ENCODE results near the gene CMC1.
"Not testable (repeated sequence)": the region's sequence is repeated elsewhere in the genome, so short reads cannot be mapped to it uniquely, and the experiment has no call there.

Gene CMC1

DNA sequence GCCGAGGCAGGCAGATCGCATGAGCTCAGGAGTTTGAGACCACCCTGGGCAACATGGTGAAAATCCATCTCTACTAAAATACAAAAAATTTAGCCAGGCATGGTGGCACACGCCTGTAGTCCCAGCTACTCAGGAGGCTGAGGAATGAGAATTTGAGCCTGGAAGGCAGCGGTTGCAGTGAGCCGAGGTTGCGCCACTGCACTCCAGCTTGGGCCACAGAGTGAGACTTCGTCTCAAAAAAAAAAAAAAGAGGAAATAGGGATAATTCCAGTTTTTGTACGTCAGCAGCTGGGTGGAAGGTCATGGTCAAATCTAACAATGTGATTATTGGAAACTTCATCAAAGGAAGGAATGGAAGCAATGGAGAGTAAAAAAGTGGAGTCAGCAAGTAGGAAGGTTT is 3.1 kb downstream of the CMC1 start:
- no peak for DNase-seq (ENCODE audit: low read depth)

DNA sequence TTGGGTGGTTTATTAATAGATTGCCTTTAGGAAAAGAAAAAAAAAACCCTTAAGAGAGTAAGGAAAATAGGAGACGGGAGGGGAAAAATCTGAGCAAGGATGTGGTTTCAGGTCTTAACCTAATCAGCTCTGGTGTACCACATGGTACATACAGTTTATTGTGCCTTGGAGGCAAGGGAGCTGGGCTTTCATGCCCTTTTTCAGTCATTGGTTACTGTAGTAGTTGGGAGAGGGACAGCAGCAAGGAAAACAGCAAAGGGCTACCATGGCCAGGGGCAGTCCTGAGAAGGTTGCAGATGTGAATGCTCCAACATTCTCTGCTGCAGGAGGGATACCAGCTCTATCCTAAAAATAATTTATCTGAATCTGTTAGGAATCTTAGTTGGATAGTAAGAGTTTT is 5.9 kb downstream of the CMC1 start:
- DNase-seq (ENCODE audit: low read depth), result no peak

DNA sequence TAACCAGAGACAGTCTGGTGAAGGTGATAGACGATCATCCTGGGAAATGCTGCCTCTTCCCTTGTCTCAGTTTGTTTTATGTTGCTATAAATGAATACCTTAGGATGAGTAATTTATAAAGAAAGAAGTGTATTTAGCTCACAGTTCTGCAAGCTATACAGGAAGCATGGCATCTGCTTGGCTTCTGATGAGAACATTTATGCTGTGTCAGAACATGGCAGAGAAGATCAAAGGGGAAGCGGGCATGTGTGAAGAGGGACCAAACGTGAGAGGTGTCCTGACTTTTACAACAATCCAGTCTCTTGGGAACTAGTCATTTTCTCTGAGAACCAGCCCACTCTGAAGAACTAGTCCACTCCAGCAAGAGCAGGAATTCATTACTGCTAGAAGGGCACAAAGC is 9.6 kb downstream of the CMC1 start:
- DNase-seq (ENCODE audit: low read depth), result no peak

DNA sequence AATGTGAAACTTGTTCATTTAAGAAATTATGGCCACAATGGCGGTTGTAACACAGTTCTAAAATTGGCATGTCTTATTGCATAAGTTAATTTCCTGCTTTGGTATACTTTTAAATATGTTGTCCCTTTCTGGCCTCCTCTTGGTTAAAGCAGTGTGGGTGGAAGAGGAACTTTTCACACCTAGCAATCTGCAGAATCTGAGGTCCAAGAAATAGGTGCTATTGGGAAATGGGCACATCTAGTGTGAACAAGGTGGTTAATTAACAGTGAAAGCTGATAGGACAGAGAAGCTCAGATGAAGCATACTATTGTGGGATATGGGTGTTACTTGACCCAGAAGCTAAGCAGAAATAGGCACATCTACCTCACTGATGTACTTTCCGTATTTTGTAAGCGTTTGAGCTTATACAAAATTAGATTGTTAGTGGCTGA is 10.6 kb downstream of the CMC1 start:
- no peak for DNase-seq (ENCODE audit: low read depth)

DNA sequence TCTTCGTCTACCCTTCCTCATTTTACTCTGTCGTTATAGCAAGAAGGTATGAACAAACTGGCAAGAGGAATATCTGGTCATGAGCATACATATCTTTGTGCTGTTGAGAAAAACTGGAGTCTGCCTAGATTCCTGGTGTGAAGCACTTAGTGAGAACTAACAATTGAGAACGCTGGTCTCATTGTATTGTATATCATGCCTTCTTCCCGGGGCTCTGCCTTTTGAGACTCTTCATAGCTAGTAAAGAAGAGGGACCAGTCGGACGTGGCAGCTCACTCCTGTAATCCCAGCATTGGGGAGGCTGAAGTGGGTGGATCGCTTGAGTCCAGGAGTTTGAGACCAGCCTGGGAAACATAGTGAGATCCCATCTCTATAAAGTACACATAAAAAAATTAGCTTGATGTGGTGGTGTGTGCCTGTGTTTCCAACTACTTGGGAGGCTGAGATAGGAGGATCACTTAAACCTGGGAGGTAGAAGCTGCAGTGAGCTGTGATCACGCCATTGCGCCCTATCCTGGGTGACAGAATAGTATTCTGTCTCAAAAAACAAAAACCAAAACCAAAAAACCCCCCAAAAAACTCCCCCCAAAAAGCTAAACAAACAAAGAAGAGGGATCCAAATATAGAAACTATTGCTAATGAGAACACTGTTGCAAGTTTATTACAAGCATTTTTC is 11.8 kb downstream of the CMC1 start:
- DNase-seq (ENCODE audit: low read depth), result no peak

DNA sequence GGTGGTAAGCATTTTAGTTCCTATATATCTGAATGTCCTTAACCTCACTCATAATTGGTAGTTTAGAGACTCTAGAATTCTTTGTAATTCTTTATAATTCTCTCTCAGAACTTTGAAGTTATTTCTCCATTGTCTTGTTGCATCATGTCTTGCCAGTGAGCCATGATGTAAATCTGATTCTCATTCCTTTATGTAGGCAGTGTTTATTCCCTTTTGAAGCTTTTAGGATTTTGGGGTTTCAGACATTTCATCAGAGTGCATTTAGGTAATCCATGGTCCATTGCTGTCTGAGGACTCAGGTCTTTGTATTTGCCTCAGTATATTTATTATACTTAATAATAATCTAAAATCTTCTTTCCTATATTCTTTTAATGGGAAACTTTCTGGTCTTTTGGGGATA is 20.6 kb downstream of the CMC1 start:
- DNase-seq (ENCODE audit: low read depth), result no peak

DNA sequence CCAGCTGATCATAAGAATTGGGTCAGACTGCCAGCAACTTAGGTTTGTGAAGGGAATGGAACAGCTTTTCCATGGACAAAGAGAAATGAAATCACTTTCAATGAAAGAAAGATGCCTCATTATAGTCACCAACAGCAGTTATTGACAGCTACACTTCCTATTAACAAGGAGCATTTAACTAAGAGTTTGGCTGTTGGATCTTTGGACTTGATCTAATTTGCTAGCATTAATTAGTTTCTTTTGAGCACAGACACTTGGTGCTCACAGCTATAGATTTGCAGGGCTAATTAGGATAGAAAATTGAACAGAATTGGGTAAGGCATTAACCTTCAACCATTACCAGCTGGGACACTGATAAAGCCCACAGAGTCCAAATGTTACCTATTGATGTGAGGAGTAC is 24.2 kb downstream of the CMC1 start:
- no peak for DNase-seq (ENCODE audit: low read depth)

DNA sequence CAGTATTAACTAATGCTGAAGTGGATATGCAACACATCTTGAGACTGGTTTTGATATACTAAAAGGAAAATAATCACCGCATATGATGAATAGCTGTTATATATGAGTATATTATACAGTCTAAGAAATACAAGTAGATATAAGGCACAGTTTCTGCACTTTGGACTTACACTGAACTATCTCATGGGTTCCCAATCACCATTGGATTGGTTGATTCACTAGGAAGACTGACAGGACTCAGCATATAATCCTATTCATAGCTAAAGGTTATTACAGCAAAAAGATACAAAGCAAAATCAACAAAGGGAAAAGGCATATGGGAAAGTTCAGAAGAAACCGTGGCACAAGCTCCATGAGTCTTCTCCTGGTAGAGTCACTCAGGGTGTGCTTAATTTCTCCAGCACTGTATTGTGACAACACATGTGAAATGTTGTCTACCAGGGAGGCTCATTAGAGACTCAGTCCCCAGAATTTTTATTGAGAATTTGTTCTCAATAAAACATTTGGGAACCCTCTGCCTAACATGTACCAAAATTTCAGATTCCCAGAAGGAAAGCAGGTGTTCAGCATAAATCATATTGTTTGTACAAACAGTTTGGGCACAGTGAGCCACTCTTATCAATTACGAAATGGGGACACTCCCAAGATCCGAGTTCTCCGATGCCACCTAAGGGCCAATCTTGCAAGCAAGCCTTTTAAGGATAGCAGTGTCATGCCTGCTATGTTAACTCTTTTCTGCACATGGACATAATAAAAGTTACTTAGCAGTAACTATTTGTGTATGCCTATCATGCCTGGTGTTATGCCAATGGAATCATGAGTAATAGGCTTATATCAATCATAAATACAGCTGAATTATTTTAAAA is 26.8 kb downstream of the CMC1 start:
- no peak for DNase-seq (ENCODE audit: low read depth)

DNA sequence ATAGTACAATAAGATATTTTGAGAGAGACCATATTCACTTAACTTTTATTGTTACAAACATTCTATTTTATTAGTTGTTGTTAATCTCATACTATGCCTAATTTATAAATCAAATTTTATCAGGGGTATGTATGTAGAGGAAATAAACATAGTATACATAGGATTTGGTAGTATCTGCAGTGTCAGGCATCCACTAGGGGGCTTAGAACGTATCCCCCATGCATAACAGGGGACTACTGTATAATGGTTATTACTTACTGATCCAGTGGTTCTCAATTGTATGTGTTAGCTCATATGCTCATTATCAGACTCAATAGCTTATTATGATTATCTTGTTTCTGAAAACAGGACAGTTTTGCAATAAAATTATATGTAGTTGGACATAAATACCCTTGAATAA is 27.6 kb downstream of the CMC1 start:
- no peak for DNase-seq (ENCODE audit: low read depth)

DNA sequence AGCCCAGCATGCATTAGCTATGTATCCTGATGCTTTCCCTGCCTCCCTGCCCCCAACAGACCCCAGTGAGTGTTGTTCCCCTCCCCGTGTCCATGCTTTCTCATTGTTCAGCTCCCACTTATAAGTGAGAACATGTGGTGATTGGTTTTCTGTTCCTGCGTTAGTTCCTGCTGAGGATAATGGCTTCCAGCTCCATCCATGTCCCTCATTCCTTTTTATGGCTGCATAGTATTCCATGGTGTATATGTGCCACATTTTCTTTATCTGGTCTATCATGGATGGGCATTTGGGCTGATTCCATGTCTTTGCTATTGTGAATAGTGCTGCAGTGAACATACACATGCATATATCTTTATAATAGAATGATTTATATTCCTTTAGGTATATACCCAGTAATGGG is 28.5 kb downstream of the CMC1 start:
- DNase-seq (ENCODE audit: low read depth), result not testable (repeated sequence)

DNA sequence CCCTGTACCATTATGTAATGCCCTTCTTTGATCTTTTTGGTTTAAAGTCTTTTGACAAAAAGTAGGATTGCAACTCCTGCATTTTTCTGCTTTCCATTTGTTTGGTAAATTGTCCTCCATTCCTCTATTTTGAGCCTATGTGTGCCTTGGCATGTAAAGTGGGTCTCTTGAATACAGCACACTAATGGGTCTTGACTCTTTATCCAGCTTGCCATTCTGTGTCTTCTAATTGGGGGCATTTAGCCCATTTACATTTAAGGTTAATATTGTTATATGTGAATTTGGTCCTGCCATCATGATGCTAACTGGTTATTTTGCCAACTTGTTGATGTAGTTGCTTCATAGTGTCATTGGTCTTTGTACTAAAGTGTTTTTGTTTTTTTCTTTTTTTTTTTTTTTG is 32.4 kb downstream of the CMC1 start:
- DNase-seq (ENCODE audit: low read depth), result no peak

DNA sequence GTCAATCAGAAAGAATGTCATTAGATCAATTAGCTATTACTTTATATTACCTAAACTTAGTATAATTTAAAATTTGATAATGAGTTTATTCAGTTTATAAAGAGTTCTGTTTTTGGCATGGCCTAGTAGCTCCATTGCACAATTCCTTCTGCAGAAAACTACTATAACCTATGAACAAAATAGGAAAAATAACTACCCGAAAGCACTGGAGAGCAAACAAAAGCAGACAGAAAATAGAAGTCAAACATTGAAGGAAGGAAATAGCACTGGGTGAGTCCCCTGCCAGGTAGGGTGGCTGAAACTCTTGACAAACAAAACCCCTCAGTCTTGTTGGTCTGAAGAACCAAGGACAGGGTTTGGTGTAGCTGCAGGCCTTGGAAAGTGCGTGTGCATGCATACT is 37.5 kb downstream of the CMC1 start:
- DNase-seq (ENCODE audit: low read depth), result no peak

DNA sequence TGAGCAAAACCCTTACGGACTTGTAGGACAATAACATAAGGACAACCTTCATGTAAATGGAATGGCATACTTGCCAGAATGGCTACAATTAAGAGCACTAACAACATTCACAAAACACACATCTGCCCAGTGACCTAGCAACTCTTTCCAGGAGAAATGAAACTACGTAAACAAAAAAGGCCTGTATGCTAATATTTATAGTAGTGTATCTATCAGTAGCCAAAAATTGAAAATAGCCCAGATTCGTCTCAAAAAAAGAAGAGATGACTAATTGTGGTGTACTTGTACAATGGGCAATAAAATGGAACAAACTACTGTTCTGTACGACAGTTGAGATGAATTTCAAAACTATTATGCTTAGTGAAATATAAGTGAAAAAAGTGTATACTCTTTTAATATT is 38.4 kb downstream of the CMC1 start:
- no peak for DNase-seq (ENCODE audit: low read depth)

DNA sequence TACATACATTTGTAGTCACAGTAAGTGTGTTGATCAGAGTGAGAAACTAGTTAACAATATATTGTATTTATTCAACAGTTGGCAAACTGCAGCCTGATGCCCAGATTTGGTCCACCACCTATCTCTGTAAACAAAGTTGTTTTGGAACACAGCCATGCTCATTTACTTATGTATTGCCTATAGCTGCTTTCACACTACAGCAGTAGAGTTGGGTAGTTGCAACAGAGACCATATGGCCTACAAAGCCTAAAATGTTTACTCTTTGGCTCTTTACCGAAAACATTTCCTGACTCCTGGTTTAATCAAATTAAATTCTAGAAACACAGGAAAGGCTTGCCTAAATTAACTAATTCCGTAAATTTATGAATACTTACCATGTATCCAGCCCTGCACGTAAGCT is 39.4 kb downstream of the CMC1 start:
- DNase-seq (ENCODE audit: low read depth), result no peak

DNA sequence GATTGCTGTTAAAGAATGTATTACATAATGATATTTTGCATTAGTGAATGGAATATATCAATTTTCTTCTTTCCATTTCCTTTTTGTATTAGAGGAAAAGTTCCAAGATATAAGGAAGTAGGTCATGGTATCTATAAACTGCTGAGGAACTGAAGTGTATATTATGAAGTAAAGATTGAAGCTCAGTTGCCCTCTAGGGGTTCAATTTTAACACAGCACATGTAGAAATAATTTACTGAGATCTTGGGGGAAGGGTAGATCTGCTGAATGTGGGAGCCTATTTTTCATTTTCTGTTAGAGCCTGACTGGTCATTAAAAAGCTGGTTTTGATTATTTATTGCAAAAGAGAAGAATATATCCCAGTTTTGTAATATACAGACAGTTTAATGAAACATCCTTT is 45.2 kb downstream of the CMC1 start:
- no peak for DNase-seq (ENCODE audit: low read depth)

DNA sequence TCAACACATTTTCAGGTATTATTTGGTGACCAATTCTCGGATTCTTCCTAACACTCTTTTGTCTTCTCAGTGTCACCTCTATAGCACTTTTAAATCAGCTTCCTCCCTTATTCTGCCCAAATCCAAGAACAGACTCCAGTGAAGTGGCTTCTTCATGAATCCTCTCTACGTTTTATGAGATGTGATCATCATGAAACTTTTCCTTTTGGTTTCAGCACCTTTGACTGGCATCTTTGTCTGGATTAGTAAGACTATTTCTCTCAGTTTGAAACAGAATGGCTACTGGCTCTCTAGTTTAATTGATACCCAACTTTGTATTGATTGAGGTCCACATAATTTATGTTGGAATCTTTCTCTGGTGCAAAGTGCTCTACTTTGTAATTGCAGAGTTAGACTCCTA is 45.6 kb downstream of the CMC1 start:
- DNase-seq (ENCODE audit: low read depth), result no peak

DNA sequence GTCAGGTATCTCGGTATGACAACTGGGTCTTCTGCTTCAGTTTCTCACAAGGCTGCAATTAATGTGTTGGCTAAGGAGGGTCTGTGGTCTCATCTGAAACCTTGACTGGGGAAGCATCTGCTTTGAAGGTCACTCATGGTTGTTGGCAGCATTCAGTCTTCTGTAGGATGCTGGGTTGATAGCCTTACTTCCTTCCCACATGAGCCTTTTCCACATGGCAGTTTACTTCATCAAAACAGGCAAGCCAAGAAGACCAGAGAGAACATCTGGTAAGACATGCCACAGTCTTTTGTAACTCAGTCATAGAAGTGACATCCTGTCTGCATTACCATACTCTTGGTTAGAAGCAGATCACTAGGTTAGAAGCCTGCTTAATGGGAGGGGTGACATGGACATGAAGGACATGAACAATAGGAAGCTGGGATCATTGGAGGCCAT is 49.5 kb downstream of the CMC1 start:
- DNase-seq (ENCODE audit: low read depth), result no peak

DNA sequence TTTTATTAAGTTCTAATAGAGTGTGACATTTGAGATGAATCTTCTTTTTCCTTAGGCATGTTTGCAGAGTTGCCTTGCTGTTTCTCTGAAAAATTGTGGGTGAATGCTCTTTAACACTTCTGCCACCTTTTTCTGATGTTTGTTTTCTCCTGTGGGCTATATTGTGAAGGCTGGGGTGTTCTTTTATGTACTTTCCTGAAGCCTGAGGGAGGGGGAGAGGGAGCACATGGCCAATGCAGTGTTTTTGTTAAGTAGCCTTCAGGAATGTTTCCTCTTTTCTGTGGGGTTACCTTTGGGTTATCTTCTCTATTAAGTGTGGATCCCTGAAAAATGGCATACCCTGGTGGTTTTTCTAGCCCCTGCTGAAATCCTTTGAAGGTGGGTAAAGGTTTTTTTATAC is 50.2 kb downstream of the CMC1 start:
- DNase-seq (ENCODE audit: low read depth), result no peak

DNA sequence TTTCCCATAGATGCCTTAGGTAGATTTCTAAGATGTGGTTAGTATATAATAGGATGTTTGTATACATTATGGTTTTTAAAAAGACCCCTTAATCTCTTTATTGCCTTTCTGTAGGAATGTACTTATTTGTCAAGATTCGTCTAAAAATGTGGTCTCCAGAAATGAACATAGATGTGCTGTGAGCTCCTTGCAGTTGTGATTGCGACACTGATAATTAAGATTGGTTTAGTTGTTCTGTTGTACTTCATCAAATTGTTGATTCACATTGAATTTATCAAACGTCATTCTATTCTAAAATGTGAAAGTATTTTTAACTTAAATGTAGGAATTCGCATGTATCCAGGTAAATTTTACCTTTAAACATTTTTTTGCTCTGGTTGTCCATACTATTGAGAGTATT is 51.2 kb downstream of the CMC1 start:
- DNase-seq (ENCODE audit: low read depth), result no peak

DNA sequence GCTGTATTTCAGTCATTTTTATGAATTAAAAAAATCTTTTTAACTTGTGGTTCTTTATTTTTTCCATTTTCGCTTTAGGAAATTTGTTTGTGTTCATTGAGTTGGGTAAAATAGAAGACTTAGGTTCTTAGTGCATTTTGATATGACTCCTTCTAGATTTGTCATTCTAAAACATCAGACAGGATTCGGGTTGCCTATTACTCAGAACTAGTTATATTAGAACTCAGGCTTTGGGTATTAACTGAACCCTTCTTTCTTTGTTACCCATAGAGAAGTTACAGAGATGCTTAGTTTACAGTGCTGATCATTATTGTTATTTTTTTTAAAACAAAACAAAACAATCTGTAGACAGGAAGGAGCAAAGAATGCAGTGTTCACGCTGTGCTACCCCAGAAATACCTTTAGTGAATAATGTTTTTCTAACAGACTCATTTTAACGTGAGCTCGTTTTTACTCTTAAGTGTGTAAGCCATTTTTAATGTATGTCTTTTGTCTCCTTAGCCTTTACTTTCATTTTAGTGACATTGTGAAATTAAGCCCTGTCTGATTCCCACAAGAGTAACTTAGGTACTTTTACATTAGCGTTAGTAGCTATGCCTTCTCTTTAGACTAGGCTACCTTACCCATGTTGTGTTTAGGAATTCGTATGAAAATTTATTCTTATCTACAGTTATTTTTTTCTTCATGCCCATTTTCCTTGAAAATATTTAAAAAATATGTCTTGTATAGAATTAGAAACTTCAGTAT is 53.4 kb downstream of the CMC1 start:
- no peak for DNase-seq (ENCODE audit: low read depth)

DNA sequence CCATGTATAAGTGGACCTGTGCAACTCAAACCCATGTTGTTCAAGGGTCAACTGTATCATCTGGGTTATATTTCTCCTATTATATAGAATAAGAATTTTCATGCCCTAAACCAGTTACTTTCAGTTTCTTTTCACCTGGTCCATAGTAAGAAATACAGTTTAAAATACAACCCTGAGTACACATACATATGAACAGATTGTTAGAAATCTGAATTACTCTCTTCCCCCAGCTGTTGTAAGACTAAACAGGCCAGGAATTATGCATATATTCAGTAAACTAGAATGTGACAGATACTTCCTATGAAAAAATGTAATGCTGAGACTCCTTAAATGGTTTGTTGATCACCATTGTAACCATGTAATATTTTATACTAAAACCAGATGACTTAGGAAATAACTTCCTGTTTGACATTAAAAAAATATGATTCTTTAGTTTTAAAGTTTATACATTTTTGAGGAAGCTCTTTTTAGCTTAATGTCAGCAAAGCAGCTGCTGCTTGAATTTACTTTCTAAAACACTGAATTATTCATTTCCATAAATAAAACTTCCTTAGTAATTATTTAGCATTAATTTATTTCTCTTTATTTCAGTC is 54.6 kb downstream of the CMC1 start:
- no peak for DNase-seq (ENCODE audit: low read depth)

DNA sequence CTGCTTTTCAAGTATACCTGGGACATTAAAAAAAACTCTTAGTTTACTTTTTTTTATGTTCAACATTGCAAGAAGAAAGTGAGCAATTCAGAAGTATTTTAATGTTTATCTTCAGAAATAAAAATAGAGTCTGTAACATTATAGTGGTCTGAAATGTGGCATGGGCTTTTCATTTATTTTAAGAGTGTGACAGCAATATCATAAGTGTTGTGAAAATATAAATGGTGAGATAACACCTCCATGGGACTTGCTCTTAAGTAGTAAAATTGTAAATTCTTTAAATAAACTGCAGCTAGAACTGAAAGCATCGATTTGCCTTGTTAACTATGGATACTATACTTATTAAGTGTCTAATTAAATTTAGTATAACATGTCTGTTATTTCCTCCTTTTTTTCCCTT is 58.3 kb downstream of the CMC1 start:
- DNase-seq (ENCODE audit: low read depth), result no peak

Measured in stimulated activated CD8-positive, alpha-beta memory T cell treated with anti-CD3 and anti-CD28 coated beads, Interleukin-15, amount 100 ng/mL, for 1 hour (primary cell).